ENCODE measurements around the gene SV2C.
"Not testable (repeated sequence)": the region's sequence is repeated elsewhere in the genome, so short reads cannot be mapped to it uniquely, and the experiment has no call there.

Gene SV2C

GRCh38 chr5:76363352-76364225 lies 280.4 kb downstream of the SV2C start:
- DNase-seq = no peak

DNA sequence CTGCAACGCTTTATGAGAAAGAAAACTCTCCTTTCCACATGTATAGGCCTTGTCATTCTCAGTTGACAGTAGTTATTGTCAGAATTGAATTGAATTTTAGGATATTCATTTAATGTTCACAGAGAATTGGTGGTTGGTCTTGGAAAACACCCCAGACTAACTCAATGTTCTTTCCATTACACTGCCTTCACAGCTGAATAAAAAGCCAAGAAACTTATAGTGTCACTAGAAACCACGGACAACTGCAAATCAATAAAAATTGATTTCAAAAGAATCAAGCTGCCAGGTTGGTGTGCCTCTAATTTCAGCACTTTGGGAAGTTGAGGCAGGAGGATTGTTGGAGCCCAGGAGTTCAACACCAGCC lies 281.0 kb downstream of the SV2C start:
- DNase-seq = no peak

DNA sequence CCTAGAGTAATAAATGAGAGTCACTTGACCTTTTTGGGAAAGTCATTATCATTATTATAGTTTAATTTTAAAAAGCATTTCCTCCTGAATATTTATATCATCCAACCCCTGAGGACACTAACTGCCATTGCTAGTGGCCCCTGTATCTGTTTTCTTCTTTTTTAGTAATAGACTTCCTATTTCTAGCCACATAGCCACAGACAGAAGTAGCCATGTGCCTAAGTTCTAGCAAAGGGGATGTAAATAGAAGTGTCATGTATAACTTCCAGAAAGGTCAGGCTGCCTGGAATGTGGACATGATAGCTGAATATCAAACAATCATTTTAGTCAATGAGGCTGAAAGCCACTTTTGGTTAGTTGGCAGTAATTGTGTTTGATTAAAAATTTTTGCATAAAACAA lies 282.4 kb downstream of the SV2C start:
- no peak for DNase-seq

GRCh38 chr5:76366596-76366995 lies 283.4 kb downstream of the SV2C start:
- DNase-seq = no peak

- DNase-seq = no peak
Measured at GRCh38 chr5:76367623-76368371, 284.6 kb downstream of the SV2C start.

DNA sequence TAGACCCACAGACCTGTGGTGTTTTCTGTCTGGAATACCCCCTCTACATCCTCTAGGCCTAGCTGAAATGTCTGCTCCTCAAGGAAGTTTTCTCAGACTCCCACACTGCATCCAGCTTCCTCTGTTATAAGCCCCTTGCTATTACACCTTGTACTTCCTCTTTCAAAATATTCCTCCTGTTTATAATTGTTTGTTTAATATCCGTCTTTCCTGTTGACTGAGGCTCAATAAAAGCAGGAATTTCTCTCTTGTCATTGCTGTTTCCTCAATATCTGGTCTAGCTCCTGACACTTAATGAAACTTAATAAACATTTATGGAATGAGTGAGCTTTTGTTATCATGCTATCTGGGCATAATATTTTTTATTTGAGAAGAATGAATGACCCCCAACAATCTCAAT lies 285.8 kb downstream of the SV2C start:
- no peak for DNase-seq

DNA sequence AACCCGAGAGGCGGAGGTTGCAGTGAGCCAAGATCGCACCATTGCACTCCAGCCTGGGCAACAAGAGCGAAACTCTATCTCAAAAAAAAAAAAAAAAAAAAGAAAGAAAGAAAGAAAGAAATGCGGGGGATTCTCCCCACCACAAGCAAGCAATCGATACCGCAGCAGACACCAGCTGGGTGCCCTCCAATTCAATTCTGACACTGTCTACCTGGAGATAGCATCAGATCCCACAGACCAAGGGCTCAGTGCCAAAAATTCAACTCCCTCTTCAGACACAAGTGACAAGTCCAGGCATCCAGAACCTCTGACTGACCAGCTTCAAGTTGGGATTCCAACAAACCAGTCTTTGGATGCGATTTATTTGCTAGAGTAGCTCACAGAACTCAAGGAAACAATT lies 286.5 kb downstream of the SV2C start:
- DNase-seq = not testable (repeated sequence)

- DNase-seq = no peak
Measured at GRCh38 chr5:76371960-76372322, 288.8 kb downstream of the SV2C start.

DNA sequence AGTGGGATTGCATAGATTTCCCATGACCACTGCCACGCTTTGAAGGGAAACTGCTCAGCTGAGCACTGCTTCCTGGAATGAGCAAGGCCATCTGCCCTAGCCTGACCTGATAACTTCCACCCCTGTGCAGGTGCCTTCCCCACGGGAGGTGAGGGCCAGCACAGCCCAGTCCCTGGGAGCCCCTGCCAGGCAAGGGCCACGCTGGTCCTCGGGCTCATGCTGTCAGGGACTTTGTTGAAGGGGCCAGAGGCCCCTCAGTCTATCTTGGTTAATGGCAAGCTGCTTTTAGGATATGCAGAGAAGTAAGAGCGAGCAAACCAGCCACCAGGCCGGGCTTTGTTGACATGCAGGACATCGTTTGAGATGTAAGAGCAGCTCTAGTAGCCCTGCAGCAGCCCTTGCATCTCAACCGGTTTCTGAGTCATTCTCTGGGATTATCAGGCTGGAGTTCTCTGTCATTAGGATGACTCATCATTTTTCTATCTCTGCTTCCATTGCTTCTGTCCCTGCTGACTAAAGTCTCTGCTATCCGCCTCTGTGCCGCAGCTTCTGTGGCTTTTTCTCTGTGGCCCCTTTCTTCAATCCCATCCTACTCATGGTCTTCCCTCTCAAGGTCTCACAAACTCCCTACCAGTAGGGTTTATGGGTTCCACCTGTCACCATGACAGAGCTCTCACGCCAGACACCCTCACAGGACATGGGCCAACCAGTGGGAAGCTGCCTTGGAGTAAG lies 289.3 kb downstream of the SV2C start:
- no peak for DNase-seq

GRCh38 chr5:76376148-76376865 lies 293.1 kb downstream of the SV2C start:
- no peak for DNase-seq

DNA sequence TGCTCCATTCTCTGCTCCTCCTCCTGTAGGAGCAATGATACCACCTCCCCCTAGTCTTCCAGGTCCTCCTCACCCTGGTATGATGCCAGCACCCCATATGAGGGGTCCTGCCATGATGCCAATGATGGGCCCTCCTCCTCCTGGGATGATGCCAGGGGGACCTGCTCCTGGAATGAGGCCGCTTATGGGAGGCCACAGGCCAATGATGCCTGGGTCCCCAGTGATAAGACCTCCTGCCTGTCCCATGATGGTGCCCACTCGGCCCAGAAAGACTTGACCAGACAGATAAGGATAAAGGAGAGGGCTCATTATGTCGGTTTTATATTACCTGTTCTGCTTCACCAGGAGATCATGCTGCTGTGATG lies 293.7 kb downstream of the SV2C start:
- DNase-seq = no peak

DNA sequence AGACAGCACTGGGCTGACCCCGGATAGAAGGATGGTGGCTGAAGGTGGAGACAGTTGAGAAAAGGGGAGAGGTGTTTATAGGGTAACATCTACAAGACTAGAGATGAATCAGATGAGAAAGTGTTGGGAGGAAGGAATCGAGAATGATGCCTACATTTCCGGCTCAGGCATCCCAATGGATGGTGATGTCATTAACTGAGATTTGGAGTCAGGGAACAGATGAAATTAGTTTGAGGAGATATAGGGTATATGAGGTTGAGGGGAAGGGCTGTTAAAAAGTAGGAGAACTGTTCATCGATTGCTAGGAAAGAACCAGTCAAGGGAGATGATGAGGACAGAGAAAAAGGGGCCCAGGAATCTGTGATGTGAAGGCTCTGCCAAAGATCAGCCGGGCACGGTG lies 295.2 kb downstream of the SV2C start:
- no peak for DNase-seq

DNA sequence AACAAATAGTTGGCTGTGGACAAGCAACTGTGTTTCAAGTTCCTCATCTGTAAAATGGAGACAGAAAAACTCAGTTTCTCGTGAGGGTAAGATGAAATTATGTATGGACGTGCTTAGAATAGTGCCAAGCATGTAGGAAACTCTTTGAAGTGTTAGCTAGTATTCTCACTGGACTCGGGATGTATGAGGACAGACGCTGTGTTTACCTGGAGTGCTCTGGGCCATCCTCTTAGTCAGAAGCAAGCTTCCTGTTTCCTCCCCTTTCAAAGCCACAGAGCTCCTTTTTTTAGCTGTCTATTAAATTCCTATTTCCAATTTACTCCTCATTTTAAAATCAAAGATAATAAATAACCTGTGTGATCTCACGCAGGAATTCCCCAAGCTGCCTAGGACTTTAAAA lies 296.1 kb downstream of the SV2C start:
- DNase-seq = no peak

- no peak for DNase-seq
Measured at GRCh38 chr5:76379855-76380254, 296.7 kb downstream of the SV2C start.

DNA sequence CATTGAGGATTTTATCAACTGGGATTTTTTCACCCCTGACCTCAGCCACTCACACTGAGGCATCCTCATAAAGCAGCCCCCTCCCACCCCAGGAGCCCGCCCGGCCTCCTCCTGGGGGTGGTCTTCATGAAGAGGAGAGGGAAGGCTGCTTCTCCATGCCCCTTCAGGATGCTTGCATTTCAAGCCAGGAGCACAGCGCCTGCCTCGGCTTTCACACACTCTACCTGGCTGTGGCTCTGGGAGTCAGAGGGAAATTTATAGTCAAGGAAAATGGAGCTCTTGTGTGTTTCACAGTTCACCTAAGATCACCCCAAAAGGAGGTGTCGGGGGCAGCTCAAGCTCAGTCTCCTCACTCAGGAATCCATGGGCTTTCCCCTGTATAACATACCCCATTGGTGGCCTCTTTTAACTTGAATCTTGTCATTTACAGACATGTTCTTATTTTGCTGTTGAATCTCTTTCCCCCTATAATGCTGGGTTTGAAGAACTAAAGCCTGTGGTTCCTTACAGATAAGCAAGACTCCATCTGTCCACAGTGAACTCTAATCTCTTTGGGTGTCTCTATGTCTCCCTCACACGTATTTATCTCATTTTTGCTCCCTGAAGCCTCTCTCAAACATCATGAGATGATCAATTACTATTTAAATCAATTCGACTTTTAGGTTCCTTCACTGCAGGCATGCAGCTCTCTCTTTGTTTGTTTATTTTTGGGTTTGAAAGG lies 297.3 kb downstream of the SV2C start:
- no peak for DNase-seq

DNA sequence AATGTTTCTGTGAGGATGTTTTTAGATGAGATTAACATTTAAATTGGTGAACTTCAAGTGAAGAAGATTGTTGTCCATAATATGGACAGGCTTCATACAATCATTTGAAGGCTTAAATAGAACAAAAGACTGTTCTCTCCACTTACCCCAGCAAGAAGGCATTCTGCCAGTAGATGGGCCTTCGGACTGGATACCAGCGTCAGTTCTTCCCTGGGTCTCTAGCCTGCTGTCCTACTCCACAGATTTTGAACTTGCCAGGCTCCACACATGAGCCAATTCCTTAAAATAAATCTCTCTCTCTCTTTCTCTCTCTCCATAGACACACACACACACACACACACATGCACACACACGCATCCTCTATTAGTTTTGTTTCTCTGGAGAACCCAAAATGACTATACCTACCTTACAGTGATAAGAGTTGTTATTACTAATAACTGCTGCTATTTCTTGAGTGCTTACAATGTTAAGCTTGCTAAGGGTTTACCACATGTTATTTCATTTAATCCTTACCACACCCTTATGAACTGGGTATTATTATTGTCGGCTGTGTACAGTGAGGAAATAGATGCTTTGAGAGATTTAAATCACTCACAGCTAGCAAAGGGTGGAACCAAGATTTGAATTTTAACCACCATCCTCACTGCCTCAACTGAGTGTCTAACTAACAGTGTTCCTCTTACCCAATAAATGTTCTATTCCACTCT lies 300.1 kb downstream of the SV2C start:
- no peak for DNase-seq

DNA sequence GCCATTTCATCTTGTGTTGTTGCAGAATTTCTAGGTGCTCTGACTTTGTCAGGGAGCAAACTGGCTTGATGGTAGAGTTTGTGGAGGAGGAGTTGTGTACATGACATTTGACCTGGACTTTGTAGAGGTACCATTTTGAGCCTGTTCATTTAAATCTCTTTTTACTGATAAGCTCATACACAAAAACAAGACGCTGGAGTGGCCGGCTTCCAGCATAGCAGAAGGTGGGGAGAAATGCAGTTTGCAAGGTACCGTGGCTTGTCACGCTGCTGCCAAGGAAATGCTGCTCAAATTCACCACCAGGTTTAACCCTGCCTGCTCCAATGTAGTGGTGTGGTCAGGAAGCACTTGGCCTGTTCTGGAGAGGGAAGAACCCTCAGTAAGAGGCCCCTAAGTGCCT lies 301.0 kb downstream of the SV2C start:
- DNase-seq = no peak

GRCh38 chr5:76384705-76385104 lies 301.5 kb downstream of the SV2C start:
- no peak for DNase-seq

- no peak for DNase-seq
Measured at GRCh38 chr5:76385540-76385939, 302.4 kb downstream of the SV2C start.

DNA sequence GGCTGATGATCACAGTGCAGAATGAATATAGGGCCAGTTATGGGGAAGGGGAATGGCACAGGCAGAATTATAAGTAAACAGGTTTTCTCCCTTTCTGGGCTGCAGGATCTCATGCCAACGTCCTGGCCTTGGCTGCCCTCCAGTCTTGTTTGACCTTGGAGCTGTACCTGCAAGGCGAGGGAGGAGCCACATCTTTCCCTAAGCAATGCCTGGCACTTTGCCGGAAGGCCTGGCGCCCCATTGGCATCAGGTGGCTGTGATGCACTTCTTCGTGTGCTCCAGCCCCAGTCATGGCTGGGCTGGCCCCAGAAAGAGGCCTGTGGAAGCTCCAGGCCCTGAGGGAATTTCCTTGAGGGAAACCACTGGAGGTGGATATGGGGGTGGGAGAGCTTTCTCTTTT lies 303.2 kb downstream of the SV2C start:
- DNase-seq = no peak

GRCh38 chr5:76388236-76388635 lies 305.1 kb downstream of the SV2C start:
- DNase-seq = no peak

All from NCI-H2227 treated with DMSO at 0.1 percent for 48 hours (cell line).